Omental fat pad (tissue), 4 donors: ENCODE results near the gene SEC31A. TPM values are rescaled to one million over a fixed set of nuclear protein-coding genes. Genes with fewer than 3 reads are reported as not detected.

Experiments
- ATAC-seq: fragments of 150-250 bp; one replicate; pipeline ENCODE4 v1.9.1; 2016; ENCODE audit warnings: mild to moderate bottlenecking, moderate library complexity; ENCODE audit not compliant: low FRiP score
- DNase-seq: peaks from one replicate; pipeline ENCODE4 v3.0.0-alpha.2; 2019; ENCODE audit warnings: low spot score
- CTCF ChIP-seq, 3 donors: fragments of 450-650 bp; IDR thresholded peaks; one replicate each; pipeline ENCODE4 v1.5.1; 2016 to 2017; ENCODE audit warnings: antibody characterized with exemption in 3 of 3, mild to moderate bottlenecking in 3 of 3, moderate library complexity in 2 of 3
- total RNA-seq, 4 donors: library from RNA; depleted of rRNA; stranded (reverse); fragments of >200 nt; gene quantifications; one replicate each; pipeline ENCODE4 v1.1.0, GENCODE V29; 2016

SEC31A gene
- total RNA-seq, 4 donors from 2014 or later: 175 to 215 (median 183) TPM

- no peak for TF ChIP-seq CTCF (IDR thresholded peaks at IDR 0.05)
- no peak for ATAC-seq
Observed at GRCh38 chr4:82775243-82775642, 115.7 kb downstream of the SEC31A start.

GRCh38 chr4:82774711-82775171 lies 116.2 kb downstream of the SEC31A start:
- no peak for TF ChIP-seq CTCF (IDR thresholded peaks at IDR 0.05)
- ATAC-seq: no peak
- DNase-seq: no peak

More at GRCh38 chr4:82775243-82775642, 115.7 kb downstream of the SEC31A start:
- no peak for DNase-seq

- TF ChIP-seq CTCF (IDR thresholded peaks at IDR 0.05): no peak
- ATAC-seq: no peak
- DNase-seq: no peak
Observed at GRCh38 chr4:82773057-82773456, 117.9 kb downstream of the SEC31A start.

- no peak for ATAC-seq
- DNase-seq: no peak
- no peak for TF ChIP-seq CTCF (IDR thresholded peaks at IDR 0.05)
Observed at GRCh38 chr4:82770607-82771006, 120.3 kb downstream of the SEC31A start.

Other genes starting within 250 kb of the SEC31A start
- 10 to 100 TPM in 3 of 4 donors, 1 to 10 TPM in 1; 6.7 to 19.9 (median 13.5) TPM for gene SCD5, start 92.4 kb downstream of the SEC31A start, total RNA-seq
- 10 to 100 TPM in 1 of 4 donors, 1 to 10 TPM in 3; 1.8 to 10.2 (median 2.9) TPM for gene THAP9, start 9.6 kb upstream of the SEC31A start, total RNA-seq
- 10 to 100 TPM in 1 of 4 donors, 1 to 10 TPM in 3; 5.8 to 13.6 (median 7.7) TPM for gene LIN54, start 119.7 kb upstream of the SEC31A start, total RNA-seq
- gene COPS4, start 144.0 kb upstream of the SEC31A start, total RNA-seq: 10 to 100 TPM; 30.3 to 47.1 (median 39.1) TPM
- gene PLAC8, start 223.6 kb upstream of the SEC31A start, total RNA-seq: 1 to 10 TPM; 2.6 to 7.6 (median 3.9) TPM